Erythroblast (primary cell): Measurements from ENCODE around the gene CDH6.

Experiments used
- GATA1 ChIP-seq: IDR thresholded peaks from 2 replicates; pipeline ENCODE4 v1.6.1; 2011; ENCODE audit warnings: low read depth, mild to moderate bottlenecking, control low read depth, low read length, moderate library complexity
- POLR2A ChIP-seq: IDR thresholded peaks from 2 replicates; pipeline ENCODE4 v1.6.1; 2011; ENCODE audit warnings: mild to moderate bottlenecking, low read length

- no peak for TF ChIP-seq POLR2A
- TF ChIP-seq GATA1: no peak
Observed at GRCh38 chr5:31144364-31144763, 49.1 kb upstream of the CDH6 start.
